Endothelial cell of umbilical vein (primary cell): Measurements from ENCODE around the gene LSP1. TPM values are rescaled to one million over a fixed set of nuclear protein-coding genes. Genes with fewer than 3 reads are reported as not detected.

ENCODE experiments used
- BruUV-seq: library from RNA; stranded (reverse); fragments of 400-500 nt; replicated peaks from 2 replicates; lab custom pipeline; 2021; lab: Mats Ljungman, UMichigan
- CTCF ChIA-PET: fragments of 300-600, 350-600 bp; sonication (Branson Sonifier 250); formaldehyde crosslinking; loops from one replicate; lab custom pipeline; 2021; ENCODE audit warnings: antibody characterized with exemption, inconsistent platforms; lab: Charles Lee
- POLR2A ChIA-PET: fragments of 300-600, 350-600 bp; sonication (Branson Sonifier 250); formaldehyde crosslinking; loops from one replicate; lab custom pipeline; 2021; ENCODE audit warnings: antibody characterized with exemption, inconsistent platforms; lab: Charles Lee
- DNase-seq: peaks from one replicate; pipeline ENCODE4 v3.0.0-alpha.2; 2011; ENCODE audit warnings: low read depth, low spot score
- FAIRE-seq: peaks from 2 replicates; lab custom pipeline; 2011; peaks lifted over from hg19 to GRCh38; lab: Jason Lieb, UNC
- H2AFZ ChIP-seq: 2 replicates; pipeline ENCODE4 v1.6.0; 2012; ENCODE audit warnings: low read depth, low read length, control low read depth, inconsistent platforms
- H3K27ac ChIP-seq: 2 replicates; pipeline ENCODE4 v1.5.1; 2011; ENCODE audit warnings: low read depth, mild to moderate bottlenecking, control low read depth, low read length, moderate library complexity; ENCODE audit not compliant: insufficient read depth
- H3K27me3 ChIP-seq, 2 experiments: 2 replicates each; pipeline versions ENCODE4 v1.6.0 to v1.6.1; 2011; ENCODE audit warnings: low read length in 2 of 2, mixed read lengths in 1 of 2; ENCODE audit not compliant: control insufficient read depth in 2 of 2, insufficient read depth in 2 of 2
- H3K36me3 ChIP-seq, 2 experiments: 2 replicates in 1 of 2; 3 replicates in 1 of 2; pipeline ENCODE4 v1.5.1; 2011; ENCODE audit warnings: low read length in 2 of 2, mild to moderate bottlenecking in 1 of 2, moderate library complexity in 1 of 2; ENCODE audit not compliant: control insufficient read depth in 2 of 2, insufficient read depth in 2 of 2; ENCODE audit errors: extremely low read depth in 1 of 2
- H3K4me1 ChIP-seq: 3 replicates; pipeline ENCODE4 v1.5.1; 2011; ENCODE audit warnings: mild to moderate bottlenecking, low read length; ENCODE audit not compliant: control insufficient read depth, insufficient read depth; ENCODE audit errors: extremely low read depth
- H3K4me2 ChIP-seq: 2 replicates; pipeline ENCODE4 v1.6.1; 2011; ENCODE audit warnings: low read length, control low read depth, mixed read lengths; ENCODE audit not compliant: insufficient read depth
- H3K4me3 ChIP-seq, 3 experiments: fragments of 200-600 bp in 1 of 3; sonication (generic), shearing (Covaris generic) in 1 of 3; replicated peaks in 1 of 3; 2 replicates each; pipeline ENCODE4 v1.5.1; 2011 to 2016; ENCODE audit warnings: control low read depth in 3 of 3, low read length in 3 of 3, mild to moderate bottlenecking in 2 of 3, inconsistent platforms in 1 of 3, low read depth in 1 of 3, moderate library complexity in 1 of 3; ENCODE audit not compliant: insufficient read depth in 1 of 3
- H3K79me2 ChIP-seq: 2 replicates; pipeline ENCODE4 v1.6.0; 2012; ENCODE audit warnings: low read length, inconsistent platforms; ENCODE audit not compliant: control insufficient read depth, insufficient read depth
- H3K9ac ChIP-seq: replicated peaks from 2 replicates; pipeline ENCODE3; 2011; ENCODE audit warnings: low read length, control low read depth; ENCODE audit not compliant: insufficient read depth; ENCODE audit errors: extremely low read depth
- H3K9me1 ChIP-seq: replicated peaks from 3 replicates; pipeline ENCODE4 v1.6.0; 2011; ENCODE audit warnings: mild to moderate bottlenecking, low read length; ENCODE audit not compliant: control insufficient read depth, insufficient read depth; ENCODE audit errors: extremely low read depth
- H3K9me3 ChIP-seq: replicated peaks from 2 replicates; pipeline ENCODE4 v1.5.1; 2012; ENCODE audit warnings: low read length, inconsistent platforms; ENCODE audit not compliant: control insufficient read depth, insufficient read depth
- H4K20me1 ChIP-seq: replicated peaks from 2 replicates; pipeline ENCODE3; 2011; ENCODE audit warnings: mild to moderate bottlenecking, low read length; ENCODE audit not compliant: control insufficient read depth, insufficient read depth; ENCODE audit errors: extremely low read depth
- CTCF ChIP-seq, 2 donors: IDR thresholded peaks; 1 replicate in 1 of 2; 2 replicates in 1 of 2; pipeline ENCODE4 v1.5.1; 2011; ENCODE audit warnings: low read length in 2 of 2, mild to moderate bottlenecking in 2 of 2, moderate library complexity in 2 of 2, control low read depth in 1 of 2, inconsistent platforms in 1 of 2, low read depth in 1 of 2; ENCODE audit not compliant: insufficient read depth in 1 of 2; ENCODE audit errors: extremely low read depth in 1 of 2
- EZH2 ChIP-seq: IDR thresholded peaks from 2 replicates; pipeline ENCODE4 v1.6.1; 2012; ENCODE audit warnings: borderline replicate concordance, low read depth, mild to moderate bottlenecking, moderate library complexity, low read length, inconsistent platforms; ENCODE audit not compliant: severe bottlenecking
- FOS ChIP-seq: IDR thresholded peaks from 2 replicates; pipeline ENCODE4 v1.6.1; 2011; ENCODE audit warnings: mild to moderate bottlenecking, low read length, moderate library complexity, borderline replicate concordance; ENCODE audit not compliant: insufficient read depth
- GATA2 ChIP-seq: IDR thresholded peaks from 2 replicates; pipeline ENCODE4 v1.7.0; 2011; ENCODE audit warnings: low read depth, mild to moderate bottlenecking, moderate library complexity, mixed read lengths, low read length; ENCODE audit not compliant: insufficient read length, insufficient read depth
- JUN ChIP-seq: IDR thresholded peaks from 2 replicates; pipeline ENCODE4 v1.6.1; 2011; ENCODE audit warnings: borderline replicate concordance, low read depth; ENCODE audit not compliant: insufficient read length, insufficient read depth
- MAX ChIP-seq: IDR thresholded peaks from 2 replicates; pipeline ENCODE4 v1.6.1; 2011; ENCODE audit not compliant: insufficient read depth, insufficient read length
- MYC ChIP-seq: IDR thresholded peaks from one replicate; pipeline ENCODE4 v1.6.1; 2011; ENCODE audit warnings: mild to moderate bottlenecking, low read depth, low read length
- POLR2A ChIP-seq: IDR thresholded peaks from 2 replicates; pipeline ENCODE4 v1.6.1; 2012; ENCODE audit warnings: low read depth, mild to moderate bottlenecking, control low read depth, low read length
- POLR2AphosphoS5 ChIP-seq: IDR thresholded peaks from 2 replicates; pipeline ENCODE4 v1.6.1; 2012; ENCODE audit warnings: low read depth, mild to moderate bottlenecking, control low read depth, low read length, moderate library complexity; ENCODE audit not compliant: insufficient read depth
- dilution Hi-C: fragments of 300-500 bp; cut with MboI; formaldehyde crosslinking; loops from one replicate; pipeline ENCODE4 v1.15.0; 2019; ENCODE audit warnings: low sequenced_read_pairs; ENCODE audit not compliant: extremely low pct_ligation_motif_present
- intact Hi-C: fragments of 100-400 bp; cut with micrococcal nuclease; formaldehyde crosslinking; loops from one replicate; pipeline ENCODE4 v1.10.0; 2022
- polyA plus RNA-seq, 4 experiments: library from polyadenylated mRNA; depleted of rRNA in 3 of 4; stranded (reverse) in 3 of 4; unstranded in 1 of 4; fragments of >200 nt; gene quantifications; 2 replicates each; pipeline versions ENCODE4 v1.2.1 to v1.2.3, GENCODE V29; 2011 to 2012; ENCODE audit warnings: missing spikeins in 1 of 4
- total RNA-seq: library from RNA; stranded (reverse); gene quantifications from 2 replicates; pipeline ENCODE4 v1.2.3, GENCODE V29; 2021

The LSP1 gene
- total and polyA plus RNA-seq, 2 donors (not counting 3 experiments of a cell fraction or from before 2014, with no cell fraction given): not detected

- H3K9ac ChIP-seq: no peak overlapping the region
- dilution Hi-C loops (no loop called here), intact Hi-C loops (no loop called here)
- TF ChIP-seq POLR2A: no peak
- no peak for TF ChIP-seq MAX
- no peak for TF ChIP-seq MYC
- TF ChIP-seq CTCF (IDR thresholded peaks at IDR 0.05; ENCODE audit: extremely low read depth in 1 of 2, insufficient read depth in 1 of 2, low read depth in 1 of 2, low read length in 2 of 2): no peak
- TF ChIP-seq EZH2: no peak
- TF ChIP-seq POLR2AphosphoS5: no peak
- TF ChIP-seq GATA2: no peak
- no peak for TF ChIP-seq JUN
- no peak for TF ChIP-seq FOS
- H3K27me3 ChIP-seq: no peaks in the 10 kb centered on the region
- no peaks in the 10 kb centered on the region for H3K4me1 ChIP-seq
- no peak overlapping the region for H3K27ac ChIP-seq
- no peak overlapping the region for H3K4me2 ChIP-seq
- no peak overlapping the region for H2AFZ ChIP-seq
- FAIRE-seq: no peak
- H3K4me3 ChIP-seq: no peak overlapping the region
- H4K20me1 ChIP-seq: no peaks in the 10 kb centered on the region
- no peaks in the 10 kb centered on the region for H3K79me2 ChIP-seq
- no peaks in the 10 kb centered on the region for H3K9me1 ChIP-seq
- CTCF ChIA-PET: interaction anchor here (1.2 to 4.0 kb wide), 6 partner anchors 15 to 305 kb away, joined by 3 to 17 read pairs (median 10); no protein-coding TSS in a partner anchor
- no TSS peak for BruUV-seq
- H3K9me3 ChIP-seq: no peaks in the 10 kb centered on the region
- POLR2A ChIA-PET: no interaction called here
- H3K36me3 ChIP-seq: no peaks in the 10 kb centered on the region
- no peak for DNase-seq
Observed at GRCh38 chr11:1847006-1847735, 5.7 kb upstream of the LSP1 start.
